GM21717 (cell line): ENCODE data around the gene COPS7A.
"Not testable (repeated sequence)": the region's sequence is repeated elsewhere in the genome, so short reads cannot be mapped to it uniquely, and the experiment has no call there.

Experiments
- ATAC-seq: cut with Tn5 transposase; IDR thresholded peaks from one replicate; pipeline ENCODE4 v1.9.1; 2021; ENCODE audit warnings: mild to moderate bottlenecking, moderate library complexity; ENCODE audit not compliant: unreplicated experiment

The COPS7A gene

DNA sequence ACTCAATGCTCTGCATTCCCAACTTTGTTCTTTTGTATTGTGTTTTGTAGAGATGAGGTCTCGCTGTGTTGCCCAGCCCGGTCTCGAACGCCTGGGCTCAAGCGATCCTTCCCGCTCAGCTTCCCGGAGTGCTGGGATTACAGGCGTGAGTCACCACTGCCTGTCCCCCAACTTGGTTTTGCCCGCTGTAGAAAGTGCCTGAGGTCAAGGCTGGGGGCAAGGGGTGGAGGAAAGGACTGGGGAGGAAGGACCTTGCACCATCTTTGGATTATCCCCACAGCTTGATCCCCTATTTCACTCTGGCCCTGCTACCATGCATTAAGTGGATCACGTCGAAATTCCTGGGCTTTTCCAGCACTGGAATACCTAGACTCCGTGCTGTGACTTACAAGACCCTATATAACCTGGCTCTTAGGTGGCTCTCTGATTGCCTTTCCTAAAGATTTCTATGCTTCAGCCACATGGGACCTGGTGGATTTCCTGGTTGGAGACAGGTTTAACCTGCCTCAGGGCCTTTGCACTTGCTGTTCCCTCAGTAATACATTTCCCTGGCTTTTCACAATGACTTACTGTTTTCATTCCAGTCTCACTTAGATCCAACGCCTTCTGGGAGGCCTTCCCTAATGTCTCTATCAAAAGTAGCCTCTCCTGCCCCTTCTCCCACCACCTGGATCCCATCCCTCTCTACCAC, 22.6 kb upstream of the COPS7A start:
- ATAC-seq = no peak

DNA sequence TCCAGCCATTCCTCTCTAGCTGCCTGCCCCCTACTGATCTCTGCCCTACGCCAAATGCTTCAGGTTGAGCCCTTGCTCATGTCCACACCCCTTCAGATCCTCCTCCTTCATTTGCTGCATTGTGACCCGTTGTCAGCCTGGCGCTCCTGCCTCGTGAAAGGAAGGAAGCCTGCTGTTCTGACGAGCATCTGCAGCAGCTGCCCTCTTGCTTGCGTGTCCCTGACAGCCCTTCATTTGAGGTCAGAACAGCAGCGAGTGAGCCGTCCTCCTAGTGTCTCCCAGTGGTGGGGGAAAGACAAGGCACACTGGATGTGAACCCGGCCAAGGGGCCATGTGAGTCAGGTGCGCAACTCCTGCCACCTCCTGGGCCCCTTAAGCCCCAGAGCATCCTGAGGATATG, 20.2 kb upstream of the COPS7A start:
- no peak for ATAC-seq

DNA sequence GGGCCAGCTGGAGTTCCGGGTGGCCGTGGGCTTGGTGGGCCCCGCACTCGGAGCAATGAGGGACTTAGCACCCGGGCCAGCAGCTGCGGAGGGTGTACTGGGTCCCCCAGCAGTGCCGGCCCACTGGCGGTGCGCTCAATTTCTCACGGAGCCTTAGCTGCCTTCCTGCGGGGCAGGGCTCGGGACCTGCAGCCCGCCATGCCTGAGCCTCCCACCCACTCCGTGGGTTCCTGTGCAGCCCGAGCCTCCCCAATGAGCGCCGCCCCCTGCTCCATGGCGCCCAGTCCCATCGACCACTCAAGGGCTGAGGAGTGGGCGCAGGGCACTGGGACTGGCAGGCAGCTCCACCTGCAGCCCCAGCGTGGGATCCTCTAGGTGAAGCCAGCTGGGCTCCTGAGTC, 15.5 kb upstream of the COPS7A start:
- not testable (repeated sequence) for ATAC-seq

DNA sequence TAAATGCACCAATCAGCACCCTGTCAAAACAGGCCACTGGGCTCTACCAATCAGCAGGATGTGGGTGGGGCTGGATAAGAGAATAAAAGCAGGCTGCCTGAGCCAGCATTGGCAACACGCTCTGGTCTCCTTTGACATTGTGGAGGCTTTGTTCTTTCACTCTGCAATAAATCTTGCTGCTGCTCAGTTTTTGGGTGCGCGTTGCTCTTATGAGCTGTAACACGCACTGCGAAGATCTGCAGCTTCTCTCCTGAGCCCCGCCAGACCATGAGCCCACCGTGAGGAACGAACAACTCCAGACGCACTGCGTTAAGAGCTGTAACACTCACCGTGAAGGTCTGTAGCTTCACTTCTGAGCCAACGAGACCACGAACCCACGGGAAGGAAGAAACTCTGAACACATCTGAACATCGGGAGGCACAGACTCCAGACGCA, 14.9 kb upstream of the COPS7A start:
- ATAC-seq = no peak

DNA sequence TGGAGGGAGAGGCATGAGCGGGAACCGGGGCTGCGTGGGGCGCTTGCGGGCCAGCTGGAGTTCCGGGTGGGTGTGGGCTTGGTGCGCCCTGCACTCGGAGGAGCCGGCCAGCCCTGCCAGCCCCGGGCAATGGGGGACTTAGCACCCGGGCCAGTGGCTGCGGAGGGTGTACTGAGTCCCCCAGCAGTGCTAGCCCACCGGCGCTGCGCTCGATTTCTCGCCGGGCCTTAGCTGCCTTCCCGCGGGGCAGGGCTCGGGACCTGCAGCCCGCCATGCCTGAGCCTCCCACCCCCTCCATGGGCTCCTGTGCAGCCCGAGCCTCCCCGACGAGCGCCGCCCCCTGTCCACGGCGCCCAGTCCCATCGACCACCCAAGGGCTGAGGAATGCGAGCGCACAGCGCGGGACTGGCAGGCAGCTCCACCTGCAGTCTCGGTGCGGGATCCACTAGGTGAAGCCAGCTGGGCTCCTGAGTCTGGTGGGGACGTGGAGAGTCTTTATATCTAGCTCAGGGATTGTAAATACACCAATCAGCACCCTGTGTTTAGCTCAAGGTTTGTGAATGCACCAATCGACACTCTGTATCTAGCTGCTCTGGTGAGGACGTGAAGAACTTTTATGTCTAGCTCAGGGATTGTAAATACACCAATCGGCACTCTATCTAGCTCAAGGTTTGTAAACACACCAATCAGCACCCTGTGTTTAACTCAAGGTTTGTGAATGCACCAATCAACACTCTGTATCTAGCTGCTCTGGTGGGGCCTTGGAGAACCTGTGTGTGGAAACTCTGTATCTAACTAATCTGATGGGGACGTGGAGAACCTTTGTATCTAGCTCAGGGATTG, 7.6 kb upstream of the COPS7A start:
- not testable (repeated sequence) for ATAC-seq

DNA sequence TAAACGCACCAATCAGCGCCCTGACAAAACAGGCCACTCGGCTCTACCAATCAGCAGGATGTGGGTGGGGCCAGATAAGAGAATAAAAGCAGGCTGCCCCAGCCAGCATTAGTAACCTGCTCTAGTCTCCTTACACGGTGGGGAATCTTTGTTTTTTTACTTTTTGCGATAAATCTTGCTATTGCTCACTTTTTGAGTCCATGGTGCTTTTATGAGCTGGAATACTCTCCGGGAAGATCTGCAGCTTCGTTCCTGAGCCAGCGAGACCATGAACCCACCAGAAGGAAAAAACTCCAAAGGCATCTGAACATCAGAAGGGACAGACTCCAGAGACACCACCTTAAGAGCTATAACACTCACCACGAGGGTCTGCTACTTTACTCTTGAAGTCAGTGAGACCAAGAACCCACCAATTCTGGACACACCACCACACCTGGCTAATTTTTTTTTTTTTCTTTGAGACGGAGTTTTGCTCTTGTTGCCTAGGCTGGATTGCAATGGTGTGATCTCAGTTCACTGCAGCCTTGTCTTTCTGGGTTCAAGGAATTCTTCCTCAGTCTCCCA, 6.9 kb upstream of the COPS7A start:
- ATAC-seq = no peak

DNA sequence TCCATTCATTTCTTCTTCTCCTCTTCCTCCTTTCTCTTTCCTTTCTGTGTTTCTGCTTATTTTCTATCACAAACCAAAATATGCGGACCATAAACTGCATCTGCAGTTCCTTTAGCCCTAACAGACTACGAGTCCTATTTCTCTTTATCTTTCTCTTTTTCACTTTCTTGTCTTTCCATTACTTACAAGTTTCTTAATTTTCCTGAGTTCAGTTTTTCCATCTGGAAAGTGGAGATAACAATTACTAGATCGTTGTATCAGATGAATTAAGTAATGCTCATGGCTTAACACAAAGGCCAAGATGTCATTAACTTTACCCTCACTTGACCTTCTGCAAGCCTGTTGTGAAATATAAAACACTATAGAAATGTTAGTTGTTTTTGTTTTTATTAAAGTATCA, 983 bp upstream of the COPS7A start:
- ATAC-seq = no peak

DNA sequence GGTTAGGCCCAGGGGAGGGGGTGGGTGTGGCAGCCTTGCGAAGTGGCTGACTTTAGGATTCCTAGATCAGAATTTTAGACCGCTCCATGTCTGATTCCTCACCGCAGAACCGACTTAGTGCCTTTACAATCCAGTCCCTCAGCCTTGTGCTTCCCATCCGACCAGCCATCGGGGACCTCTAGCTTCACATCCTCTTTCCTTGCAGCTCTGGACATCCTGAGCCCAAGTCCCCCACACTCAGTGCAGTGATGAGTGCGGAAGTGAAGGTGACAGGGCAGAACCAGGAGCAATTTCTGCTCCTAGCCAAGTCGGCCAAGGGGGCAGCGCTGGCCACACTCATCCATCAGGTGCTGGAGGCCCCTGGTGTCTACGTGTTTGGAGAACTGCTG, 557 bp downstream of the COPS7A start:
- peak; percentile 30 for ATAC-seq

DNA sequence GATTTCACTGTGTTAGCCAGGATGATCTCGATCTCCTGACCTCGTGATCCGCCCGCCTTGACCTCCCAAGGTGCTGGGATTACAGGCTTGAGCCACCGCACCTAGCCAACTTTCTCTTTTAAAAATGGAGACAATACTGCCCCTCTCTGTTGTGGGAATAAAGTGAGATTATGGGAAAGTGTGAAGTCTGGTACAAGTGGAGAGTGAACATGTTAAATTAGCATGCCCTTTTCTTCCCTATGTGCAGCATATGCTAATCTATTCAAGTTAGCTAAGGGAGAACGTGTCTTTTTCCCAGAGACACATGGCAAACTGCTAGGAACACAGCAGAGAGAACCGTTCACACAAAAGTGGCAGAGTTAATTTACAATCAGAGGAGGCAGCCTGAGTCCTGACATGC, 1.5 kb downstream of the COPS7A start:
- ATAC-seq = no peak

DNA sequence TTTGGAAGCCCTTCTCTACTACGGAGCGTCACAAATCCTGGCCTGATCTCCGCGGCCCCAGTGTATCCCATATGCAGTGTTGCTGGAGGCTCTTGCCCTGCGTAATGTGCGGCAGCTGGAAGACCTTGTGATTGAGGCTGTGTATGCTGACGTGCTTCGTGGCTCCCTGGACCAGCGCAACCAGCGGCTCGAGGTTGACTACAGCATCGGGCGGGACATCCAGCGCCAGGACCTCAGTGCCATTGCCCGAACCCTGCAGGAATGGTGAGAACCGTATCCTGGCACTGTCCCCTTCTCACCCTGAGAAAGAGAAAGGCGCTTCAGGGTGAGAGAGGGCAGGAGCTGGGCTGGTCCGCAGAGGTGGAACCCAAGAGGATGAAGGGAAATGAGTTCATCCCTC, 5.3 kb downstream of the COPS7A start:
- no peak for ATAC-seq

DNA sequence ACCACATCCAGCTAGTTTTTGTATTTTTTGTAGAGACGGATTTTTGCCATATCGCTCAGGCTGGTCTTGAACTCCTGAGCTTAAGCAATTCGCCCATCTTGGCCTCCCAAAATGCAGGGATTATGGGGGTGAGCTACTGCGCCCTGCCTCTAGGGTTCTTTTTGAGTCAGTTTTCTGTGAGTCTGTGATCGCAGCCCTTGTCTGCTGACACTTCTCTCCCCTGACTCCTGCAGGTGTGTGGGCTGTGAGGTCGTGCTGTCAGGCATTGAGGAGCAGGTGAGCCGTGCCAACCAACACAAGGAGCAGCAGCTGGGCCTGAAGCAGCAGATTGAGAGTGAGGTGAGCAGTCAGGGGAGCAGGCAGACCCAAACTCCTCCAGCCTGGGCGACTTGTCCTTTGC, 6.3 kb downstream of the COPS7A start:
- no peak for ATAC-seq

DNA sequence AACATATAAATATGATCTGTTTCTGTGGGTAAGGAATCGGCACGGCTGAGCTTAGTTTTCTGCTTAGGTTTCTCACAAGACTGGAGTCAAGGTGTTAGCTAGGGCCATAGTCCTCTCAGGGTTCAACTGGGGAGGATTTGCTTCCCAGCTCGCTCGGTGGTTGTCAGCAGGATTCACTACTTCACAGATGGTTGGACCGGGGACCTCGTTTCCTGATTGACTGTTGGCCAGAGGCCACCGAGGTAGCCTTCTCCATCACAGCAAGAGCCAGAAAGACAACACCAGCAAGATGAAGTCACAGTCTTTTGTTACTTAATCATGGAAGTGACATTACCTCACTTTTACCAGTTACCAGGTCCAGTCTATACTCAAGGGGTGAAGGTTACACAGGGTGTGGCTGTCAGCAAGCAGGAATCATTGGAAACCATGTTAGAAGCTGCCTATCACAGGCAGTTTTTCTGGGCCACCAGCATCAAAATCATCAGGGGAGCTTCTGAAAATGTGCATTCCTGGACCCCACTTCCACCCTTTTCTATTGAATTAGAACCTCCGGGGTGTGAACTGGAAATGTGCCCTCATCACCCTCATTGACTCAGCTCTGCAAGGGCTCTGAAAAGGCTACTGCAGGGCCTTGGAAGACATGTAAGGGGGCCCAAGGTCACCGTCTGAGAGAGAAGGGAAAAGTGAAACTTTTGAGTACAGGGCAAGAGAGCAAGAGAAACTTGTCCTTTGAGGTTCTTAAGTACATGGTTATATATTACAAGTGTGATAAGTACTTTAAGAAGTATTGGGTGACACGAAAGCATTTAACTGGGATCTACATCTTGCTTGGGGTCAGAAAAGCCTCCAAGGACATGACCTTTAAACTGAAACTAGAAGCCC, 10.9 kb downstream of the COPS7A start:
- no peak for ATAC-seq

DNA sequence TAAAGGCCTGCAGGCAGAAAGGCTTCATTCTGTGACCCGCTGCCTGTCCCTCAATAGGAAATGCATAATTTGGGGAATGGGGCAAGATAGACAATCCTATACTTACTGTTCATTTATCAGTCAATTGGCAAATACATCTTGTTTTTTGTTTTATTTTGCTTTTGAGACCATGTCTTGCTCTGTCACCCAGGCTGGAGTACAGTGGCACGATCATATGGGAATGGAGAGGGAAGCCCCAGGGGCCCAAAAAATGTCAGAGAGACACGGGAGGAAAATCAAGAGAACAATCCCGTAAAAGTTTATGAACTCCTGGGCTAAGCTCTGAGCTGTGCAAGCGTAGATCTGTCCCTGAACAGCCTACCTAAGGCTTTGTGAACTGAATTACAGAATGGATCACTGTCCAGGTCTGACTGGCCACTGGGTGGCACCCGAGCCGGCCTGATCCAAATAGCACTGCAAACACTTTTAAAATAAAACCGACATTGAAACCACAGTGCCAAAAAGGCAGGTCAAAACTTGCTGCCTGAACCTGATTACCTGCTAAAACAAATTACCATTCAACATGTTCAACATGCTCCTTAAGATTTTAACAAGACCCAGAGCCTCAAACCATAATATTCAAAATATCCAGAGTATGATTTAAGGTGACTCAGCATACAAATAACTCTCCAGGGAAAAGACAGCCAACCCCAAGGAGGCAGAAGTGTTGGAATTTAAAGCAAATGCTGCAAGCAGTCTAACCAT, 11.8 kb downstream of the COPS7A start:
- ATAC-seq = no peak

DNA sequence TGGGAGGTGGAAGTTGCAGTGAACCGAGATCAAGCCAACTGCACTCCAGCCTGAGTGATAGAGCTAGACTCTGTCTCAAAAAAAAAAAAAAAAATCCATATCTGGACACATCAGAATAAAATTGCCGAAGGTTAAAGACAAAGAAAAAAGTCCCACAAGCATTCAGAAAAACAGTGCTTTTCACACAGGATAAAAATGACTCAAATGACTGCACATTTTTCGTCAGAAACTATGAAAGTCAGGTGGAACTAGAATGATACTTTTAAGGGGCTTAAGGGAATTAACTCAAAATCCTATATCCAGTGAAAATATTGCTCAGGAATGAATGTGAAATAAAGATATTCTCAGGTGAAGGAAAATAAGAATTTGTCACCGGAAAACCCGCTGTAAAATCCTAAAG, 12.9 kb downstream of the COPS7A start:
- no peak for ATAC-seq

DNA sequence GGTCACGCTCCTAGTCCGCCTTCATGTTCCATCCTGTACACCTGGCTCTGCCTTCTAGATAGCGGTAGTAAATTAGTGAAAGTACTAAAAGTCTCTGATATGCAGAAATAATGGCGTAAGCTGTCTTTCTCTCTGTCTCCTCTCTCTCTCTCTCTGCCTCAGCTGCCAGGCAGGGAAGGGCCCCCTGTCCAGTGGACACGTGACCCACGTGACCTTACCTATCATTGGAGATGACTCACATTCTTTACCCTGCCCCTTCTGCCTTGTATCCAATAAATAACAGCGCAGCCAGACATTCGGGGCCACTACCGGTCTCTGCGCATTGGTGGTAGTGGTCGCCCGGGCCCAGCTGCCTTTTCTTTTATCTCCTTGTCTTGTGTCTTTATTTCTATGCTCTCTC, 18.2 kb downstream of the COPS7A start:
- not testable (repeated sequence) for ATAC-seq

DNA sequence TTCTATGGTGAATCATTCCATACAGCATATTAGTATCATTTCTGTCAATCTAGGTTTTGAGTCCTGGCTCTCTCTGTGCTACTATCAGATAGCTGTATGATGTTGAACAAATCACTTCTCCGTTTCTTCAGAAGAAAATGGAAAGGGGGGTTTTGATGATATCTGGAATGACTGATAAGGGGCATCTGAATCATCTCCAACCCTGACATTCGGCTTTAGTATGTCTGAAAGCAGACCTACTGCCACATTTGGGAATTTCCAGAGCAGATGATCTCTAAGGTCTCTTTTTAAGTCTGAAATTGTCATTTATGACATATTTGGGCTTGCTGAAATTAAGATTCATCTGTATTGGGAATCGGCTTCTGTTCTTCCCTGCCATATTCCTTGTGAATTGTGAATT, 19.0 kb downstream of the COPS7A start:
- no peak for ATAC-seq

DNA sequence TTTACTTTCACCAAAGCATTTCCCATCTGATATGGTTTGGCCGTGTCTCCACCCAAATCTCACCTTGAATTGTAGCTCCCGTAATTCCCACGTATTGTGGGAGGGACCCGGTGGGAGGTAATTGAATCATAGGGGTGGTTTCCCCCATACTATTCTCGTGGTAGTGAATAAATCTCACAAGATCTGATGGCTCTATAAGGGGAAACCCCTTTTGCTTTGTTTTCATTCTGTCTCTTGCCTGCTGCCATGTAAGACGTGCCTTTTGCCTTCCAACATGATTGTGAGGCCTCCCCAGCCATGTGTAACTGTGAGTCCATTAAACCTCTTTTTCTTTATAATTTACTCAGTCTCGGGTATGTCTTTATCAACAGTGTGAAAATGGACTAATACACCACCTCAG, 19.5 kb downstream of the COPS7A start:
- ATAC-seq = not testable (repeated sequence)

DNA sequence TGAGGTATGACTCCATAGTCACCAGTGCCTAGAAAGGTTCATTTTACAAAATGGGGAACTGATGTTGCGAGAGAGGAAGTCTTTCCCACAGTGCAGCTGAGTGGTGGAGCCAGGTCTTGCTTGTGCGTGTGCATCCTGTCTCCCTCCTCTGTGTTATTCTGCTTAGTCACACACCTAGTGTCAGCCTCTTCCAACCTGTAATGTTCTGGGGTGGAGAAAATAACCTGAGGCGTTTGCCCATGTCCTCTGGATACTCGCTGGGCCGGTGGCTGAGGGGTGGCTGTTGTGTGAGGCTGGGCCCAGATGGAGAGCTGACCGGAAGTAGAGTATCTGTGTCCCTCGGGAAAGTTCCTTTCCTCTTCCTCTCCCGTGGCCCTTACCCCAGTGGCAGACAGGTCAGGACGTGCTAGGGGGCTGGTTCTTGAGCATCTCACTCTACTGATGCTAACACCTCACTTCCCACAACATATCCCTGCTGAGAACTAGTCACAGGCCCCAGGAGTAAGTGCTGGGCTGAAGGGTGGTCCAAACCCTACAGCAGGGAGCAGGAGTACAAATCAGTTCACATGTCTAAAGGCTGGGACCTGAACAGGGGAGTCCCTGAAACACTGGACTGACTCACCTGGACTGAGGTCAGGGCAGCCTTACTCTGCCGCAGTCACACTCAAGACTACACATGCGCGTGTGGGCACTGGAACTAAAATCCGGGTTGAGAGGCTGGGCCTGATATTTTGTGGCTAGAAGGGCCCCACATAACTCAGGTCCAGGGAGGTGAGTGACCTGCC, 22.1 kb downstream of the COPS7A start:
- ATAC-seq = no peak

DNA sequence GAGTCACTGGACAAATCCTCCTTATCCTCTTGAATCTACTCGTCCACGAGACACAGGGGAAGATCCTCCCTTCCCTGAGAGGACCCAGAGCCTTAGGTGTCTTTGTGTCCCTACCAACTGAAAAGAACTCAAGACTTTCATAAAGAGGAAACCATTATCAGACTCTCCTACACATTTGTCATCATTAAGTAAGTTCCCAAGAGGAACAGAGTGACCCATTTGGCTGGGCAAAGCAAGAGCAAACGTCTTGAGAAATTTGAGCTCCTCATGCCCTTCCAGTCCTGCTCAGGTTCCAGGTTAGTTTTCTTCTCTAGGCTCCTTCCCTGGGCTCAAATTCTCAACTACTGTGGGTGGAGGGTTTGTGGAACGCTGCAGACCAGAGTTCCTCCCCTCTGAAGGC, 23.4 kb downstream of the COPS7A start:
- no peak for ATAC-seq

DNA sequence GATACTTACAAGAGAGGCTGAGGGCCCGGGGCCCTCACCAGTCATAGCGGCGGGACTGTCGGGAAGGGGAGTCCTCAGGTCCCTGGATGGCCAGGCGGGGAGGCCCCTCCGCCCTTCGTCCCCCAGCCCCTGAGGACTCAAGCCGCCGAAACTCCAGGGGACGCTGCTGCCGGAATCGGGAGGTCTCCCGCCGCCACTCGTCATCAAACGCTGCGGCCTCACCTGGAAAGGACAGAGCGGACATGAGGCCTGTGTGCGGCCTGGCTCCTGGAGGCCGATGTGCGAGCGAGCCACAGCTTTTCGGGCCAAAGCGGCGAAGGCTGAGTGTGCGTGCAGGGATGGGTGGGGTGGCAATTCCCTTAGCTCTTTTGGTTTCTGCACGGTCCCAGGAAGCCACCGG, 24.9 kb downstream of the COPS7A start:
- ATAC-seq = no peak
